Activated CD4-positive, alpha-beta T cell treated with anti-CD3 and anti-CD28 coated beads, Interleukin-2, amount 50 U/mL, for 1 hour (primary cell): ENCODE data around the gene MGST1.

Experiments
- DNase-seq: peaks from one replicate; pipeline ENCODE4 v3.0.0-alpha.2; 2020

Gene MGST1, protein sequence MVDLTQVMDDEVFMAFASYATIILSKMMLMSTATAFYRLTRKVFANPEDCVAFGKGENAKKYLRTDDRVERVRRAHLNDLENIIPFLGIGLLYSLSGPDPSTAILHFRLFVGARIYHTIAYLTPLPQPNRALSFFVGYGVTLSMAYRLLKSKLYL

DNA sequence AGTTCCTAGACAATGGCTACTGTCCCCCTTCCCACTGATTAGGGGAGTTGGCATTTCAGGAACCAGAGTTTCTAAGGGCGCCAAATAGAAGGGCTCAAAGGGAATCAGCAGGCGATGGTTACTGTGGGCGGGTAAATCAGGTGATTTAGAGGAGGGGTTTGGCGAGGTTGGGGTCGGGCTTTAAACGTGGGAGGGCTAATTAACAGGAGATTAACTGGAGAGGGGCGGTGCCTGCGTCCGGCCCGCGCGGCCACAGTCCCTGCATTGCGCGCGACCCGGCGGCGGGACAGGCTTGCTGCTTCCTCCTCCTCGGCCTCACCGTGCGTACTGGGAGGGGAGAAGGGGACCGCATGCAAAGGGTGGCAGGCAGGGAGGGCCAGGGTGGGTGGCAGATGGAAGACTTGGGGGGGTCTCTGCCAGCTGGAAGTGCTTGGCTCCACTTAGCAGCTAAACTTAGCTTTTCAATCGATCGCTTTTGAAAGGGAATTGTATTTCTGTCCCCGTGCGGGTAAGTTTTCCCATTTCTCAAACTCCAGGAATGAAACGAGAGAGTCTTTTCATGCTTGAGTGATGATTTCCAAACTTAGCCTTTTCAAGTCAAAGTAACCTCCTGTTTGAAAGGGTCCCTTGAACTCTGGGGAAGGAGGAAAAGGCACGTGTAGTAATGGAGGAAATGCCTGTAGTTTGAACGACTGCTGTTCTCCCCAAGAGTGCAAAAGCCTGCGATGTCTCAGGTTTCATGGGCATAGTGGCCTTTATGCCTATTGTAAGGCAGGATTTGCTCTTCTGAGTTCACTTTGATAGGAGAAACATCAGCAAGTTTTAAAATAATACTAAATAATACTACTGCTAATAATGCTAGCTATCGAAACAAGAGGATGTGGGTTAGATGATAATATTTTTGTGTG is at the start of gene MGST1:
TSS of gene MGST1 (plus strand) at position 255 of the 908 bp plus-strand sequence. CDS start 6,608 bp downstream, outside the sequence.
- no peak for DNase-seq

DNA sequence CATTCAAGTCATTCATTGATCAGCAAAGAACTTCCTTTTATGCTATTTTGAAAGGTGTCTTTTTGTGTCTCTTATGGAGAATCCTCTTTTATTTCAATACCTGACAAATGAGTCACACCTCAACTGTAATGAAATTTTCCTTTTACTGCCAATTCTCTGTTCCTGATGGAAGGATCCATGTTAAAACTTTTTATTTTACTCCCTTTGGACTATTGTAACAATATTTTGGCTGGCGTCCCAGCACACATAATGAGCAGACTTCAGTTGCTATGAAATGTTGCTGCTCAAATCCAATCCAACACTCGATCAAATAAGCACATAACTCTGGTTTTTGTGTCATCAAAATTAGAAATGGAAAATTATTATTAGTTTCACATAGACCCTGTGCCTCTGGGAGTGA is 48.0 kb upstream of the MGST1 start:
- no peak for DNase-seq

DNA sequence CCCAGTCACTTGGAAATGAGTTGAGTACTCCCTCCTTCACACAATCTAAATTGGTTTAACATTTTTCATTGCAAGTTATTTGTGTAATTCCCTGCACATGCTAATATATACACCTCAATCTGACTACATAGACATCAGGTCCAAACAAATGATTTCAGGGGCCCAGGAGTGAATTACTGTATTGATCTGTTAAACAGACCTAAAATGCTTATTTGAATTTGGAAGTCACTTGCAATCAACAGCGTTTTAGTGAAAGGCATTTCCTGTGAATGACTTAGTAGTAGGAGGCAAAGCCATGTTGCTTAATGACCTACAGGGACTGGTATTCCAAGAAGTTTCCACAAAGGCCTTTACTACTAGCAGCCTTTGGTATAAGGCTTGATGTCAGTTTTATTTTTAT is 47.3 kb upstream of the MGST1 start:
- DNase-seq, result no peak

DNA sequence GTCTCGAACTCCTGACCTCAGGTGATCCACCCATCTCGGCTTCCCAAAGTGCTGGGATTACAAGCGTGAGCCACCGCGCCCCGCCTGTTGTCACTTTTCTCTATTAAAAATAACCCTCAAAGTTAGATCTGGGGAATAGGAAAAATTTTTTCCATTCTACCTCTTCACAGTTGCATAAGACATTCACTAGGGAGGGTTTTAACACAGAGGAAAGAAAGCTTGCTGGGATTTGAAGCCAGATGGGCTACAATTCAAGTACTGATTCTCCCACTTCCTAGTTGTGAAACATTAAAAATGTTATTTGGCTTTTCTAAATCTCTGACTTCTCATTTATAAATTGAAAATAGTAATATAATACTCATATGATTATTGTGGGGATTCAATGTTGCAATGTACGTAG is 46.7 kb upstream of the MGST1 start:
- DNase-seq, result no peak

DNA sequence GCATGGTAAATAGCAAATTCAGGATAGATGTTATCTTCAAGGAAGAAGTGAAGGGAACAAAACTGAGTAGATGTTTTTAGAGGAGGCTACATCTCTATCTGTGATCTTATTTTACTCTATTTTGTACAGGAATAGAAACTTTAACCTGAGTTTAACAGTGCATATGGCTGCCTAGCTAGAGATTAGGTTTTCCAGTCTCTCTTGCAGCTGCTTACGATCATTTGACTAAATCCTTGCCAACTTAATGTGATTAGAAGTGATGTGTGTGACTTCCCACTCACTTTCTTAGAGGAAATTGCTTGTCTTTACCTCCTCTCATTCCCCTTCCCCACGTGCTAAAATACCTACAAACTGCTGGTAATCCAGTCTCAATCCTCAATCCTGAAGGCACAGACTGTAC is 43.5 kb upstream of the MGST1 start:
- DNase-seq, result no peak

DNA sequence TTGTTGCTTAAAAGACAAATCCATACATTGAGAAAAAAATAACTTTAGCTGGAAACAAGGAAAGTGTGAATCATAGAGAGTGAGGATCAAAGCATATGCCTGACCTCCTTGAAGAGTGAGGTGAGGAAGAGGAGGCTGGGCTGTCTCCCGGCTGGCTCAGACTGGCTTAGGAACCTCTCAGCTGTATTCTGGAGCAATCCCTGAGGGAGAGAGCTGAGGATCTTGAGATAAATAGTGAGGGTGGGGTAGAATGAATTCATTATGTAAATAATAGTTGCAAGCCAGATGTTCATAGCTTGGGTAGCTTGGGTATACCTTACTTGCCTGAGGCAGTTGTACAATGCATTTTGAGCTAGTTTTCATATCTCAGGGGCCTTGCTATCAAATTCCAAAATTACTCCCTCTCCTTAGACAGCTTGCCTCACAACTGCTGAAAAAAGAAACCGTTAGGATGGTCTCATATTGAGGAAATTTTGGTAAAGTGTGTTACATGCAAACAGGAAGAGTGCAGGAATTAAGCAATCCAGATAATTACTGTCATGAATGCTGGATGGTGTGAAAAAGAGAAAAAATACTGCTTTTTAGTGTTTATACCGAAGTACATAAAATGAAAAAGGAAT is 39.5 kb upstream of the MGST1 start:
- DNase-seq, result no peak

DNA sequence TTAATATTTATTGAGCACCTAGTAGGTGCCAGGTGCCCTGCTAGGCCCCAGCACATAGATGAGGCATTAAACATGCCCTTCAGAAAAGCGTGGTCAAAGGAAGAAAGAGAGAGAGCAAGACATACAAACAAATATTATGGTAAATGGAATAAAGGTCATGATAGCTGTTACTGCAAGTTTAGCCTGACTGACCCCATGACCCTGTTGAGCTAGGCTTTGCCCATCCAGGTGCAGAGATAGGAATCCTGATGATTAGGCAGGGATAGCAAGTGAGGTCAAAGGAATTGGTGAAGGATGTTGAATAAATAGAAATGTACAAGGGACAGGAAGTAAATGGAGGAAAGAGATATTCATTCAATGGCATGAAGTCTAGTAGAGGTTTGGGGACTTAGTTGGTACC is 36.5 kb upstream of the MGST1 start:
- no peak for DNase-seq

DNA sequence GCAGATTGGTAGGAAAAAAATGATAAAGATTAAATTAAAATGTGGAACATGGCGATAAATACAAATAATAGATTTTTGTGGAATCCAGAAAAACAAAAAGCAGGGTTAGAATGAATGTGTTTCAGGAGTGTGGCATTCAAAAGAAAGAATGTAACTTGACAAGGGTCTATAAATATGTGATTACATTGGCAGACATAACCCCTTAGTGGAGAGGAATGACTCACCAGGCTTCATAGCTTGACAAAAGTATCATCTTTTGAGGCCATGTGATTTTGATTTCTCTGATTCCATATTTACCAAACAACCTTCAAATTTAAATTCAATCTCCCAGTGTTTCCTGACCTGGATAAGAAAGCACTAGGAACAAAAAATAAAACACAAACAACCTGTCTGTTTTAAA is 24.4 kb upstream of the MGST1 start:
- no peak for DNase-seq

DNA sequence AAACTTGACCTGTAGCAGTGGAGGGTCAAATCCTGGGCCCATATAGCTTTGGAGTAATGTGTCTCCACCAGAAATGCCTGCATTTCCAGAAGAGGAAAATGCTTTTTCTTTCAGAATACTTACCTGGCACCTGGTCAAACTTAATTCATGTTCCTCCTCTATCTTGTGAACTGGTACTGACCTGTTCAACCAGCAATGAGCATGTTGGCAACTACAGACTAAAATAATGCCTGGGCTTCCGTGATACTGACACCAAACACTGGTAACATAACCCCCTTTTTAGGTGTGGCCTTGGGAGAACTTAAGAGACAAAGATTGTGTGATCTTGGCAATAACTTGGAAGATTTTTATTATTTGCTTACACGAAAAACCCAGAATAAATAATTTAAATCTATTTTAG is 23.8 kb upstream of the MGST1 start:
- no peak for DNase-seq

DNA sequence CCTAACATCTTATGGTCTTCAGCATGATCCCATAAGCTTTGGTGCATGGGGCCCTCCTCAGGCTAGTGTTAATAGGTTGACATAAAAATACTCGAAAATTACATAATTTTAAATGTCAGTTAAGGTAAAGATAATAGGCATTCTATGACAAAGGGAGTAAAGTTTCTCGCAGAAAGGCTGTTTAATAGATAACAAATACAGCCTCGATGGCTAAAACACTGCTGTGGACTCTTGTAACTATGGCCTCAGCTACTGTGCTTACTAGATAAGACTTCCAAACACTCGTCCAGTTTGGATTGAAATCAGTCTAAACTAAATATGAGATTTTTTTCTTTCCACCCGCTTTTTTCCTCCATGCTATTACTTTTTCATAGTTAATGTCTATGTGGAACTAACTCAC is 23.2 kb upstream of the MGST1 start:
- DNase-seq, result no peak

DNA sequence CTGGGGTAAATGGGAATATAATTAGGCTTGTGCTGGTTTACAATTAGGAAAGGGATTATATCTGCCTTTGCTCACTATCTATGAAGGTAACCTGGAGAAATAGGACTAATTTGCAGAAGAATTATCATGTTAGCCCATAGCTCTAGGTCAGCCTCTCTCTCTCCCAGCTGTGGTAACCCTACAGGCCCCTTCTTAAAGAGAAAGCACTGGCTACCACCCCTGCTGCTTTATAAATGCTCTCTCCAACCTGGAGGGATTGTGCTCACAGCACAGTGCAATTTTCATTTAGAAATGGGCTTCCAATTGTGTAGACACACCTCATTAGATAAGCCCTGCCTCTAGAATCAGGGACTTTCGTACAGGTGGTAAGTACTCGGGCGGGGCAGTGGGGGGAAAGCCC is 22.7 kb upstream of the MGST1 start:
- DNase-seq, result no peak

DNA sequence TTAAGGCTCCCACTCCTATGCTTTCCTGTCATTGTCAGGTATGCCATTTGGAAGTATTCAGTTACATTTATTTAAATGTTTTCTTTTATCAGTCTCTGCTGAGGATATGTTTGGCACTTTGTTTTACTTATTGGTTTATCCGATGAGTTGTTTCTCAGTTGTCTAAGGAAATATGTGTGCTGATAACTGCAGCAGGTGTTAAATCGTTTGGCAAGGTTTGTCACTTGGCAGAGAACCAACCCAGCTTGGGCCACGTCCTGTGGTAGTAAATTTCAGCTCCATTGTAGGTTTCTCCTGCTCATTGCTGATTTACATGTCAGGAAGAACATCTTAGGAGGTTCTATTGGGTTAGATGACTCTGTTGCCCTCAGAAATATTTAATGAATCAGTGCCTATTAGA is 22.0 kb upstream of the MGST1 start:
- no peak for DNase-seq

DNA sequence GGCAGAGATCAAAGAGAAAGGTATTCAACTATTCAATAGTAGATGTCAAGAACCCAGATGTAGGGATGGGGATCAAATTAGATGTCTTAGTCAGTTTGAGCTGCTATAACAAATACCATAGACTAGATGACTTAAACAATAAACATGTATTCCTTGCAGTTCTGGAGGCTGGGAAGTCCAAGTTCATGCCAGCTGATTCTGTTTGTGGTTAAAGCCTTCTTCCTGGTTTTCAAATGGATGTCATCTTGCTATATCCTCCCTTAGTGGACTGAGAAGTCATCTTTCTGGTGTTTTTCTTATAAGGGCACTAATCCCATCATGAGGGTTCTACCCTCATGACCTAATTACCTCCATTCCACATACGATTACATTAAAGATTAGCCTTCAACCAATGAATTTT is 19.5 kb upstream of the MGST1 start:
- DNase-seq, result no peak

DNA sequence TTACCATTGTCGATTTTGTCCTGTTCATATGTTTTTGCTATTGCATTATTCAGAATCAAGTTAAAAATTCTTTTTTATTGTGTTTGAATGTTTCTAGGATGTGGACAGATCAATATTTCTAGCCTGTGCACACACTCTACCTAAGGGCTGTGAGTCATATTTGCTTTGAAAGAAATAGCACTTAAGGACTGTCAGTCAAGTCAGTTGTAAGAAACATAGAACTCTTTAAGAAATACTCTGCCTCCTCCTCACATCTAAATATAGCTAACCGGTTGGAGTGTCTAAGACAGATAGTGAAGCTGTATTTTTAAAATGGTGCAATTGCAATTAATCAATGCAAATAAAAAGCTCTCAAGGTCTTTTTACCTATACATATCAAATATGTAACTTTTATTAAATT is 17.9 kb upstream of the MGST1 start:
- no peak for DNase-seq

DNA sequence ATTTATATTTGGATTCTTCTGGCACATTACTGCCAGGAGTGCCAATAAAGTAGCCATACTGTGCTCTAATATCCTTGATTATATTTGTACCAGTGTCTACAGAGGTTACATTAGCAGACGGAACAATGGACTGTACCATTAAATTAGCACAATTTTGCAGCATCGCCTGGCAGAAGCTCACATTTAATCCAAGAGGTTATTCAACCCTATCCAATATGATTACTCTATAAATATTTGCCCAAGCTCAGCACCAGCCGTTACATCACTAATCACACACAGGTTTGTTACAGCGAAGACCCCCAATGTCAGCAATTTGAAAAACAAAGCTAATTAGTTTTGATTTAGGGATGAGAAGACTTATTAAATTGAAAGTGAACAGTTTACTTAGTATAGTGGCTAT is 16.9 kb upstream of the MGST1 start:
- no peak for DNase-seq

DNA sequence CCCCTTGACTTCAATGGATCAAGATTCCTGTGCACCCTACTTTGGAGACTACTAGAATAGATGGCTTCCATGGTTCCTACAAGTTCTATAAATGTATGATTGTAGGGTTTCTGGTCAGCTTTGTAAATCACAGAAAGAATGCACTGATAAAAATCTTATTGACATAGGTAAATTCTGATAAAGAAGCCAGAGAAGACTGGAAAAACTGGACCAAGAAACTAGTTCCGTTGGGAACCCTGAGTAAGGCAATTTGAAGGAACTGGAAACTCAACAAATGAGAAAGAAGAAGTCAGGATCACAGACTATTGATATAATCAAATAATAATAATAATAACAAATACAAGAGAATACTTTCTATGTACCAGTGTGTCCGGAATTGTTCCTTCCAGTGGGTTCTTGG is 15.4 kb upstream of the MGST1 start:
- no peak for DNase-seq

DNA sequence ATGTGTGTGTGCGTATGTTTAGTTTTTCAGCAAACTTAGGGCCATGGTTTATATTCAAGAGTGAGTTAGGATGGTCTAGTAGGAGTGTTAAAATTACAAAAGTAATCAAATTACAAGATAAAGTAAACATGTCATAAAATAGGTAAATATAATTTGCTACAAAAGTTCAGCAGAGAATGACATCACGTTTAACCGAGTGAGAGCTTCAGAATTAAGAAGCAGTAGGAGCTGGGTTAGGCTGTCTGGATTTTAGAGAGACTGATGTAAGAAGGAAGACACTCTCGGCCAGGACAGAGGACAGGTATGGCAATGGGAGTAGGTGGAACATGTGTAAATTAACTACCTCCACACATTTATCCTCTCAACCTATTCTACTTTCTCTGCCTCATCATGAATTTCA is 11.6 kb upstream of the MGST1 start:
- no peak for DNase-seq

DNA sequence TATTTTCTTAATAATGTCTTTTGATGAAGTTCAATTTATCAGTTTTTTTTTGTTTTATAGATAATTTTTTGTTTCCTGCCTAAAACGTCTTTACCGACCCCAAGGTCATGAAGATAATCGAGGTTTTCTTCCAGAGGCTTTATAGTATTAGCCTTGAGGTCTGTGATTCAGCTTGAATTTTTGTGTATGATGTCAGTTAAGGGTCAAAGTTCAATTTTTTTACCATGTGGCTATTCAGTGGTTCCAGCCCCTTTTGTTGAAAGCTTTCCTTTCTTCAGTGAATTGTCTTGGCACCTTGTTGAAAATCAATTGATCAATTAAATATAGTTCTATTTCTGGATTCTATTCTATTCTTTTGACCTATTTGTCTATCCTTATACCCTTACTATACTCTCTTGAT is 3.2 kb upstream of the MGST1 start:
- no peak for DNase-seq

DNA sequence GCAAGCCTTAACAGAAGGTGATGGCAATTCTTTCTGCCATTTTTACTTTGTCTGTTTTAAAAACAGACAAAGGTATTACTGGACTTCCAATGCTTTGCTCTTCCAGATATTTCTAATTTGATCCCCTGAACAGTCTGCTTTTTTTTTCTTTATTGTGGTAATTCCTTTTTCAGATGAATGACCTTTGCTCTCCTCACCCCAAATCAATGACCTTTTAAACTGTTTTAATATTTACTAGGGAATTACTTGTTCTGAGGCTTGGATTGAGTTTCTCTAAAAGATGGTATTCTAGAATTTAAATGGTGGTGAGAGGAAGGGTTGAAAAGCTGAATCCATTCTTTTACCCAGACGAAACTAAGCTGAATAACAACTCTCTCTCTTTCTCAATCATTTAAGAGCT is 2.3 kb upstream of the MGST1 start:
- no peak for DNase-seq

DNA sequence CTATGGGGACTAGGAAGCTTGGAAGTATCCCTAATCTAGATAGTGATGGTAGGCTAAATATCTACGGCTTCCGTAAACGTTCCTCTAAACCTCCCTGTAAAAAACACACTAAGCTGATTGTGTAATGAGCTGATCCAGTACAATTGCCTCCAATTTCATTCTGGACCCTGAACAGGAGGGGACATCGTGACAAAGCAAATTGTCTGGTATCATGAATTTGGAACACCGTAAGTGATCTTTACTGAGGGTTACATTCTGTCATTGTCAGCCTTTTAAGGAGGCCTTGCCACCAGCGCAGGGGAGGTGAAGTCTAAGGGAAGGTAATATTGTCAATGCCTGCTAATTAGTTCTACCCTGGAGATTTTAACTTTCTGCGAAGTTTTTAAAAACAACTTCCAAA is 487 bp upstream of the MGST1 start:
- no peak for DNase-seq

DNA sequence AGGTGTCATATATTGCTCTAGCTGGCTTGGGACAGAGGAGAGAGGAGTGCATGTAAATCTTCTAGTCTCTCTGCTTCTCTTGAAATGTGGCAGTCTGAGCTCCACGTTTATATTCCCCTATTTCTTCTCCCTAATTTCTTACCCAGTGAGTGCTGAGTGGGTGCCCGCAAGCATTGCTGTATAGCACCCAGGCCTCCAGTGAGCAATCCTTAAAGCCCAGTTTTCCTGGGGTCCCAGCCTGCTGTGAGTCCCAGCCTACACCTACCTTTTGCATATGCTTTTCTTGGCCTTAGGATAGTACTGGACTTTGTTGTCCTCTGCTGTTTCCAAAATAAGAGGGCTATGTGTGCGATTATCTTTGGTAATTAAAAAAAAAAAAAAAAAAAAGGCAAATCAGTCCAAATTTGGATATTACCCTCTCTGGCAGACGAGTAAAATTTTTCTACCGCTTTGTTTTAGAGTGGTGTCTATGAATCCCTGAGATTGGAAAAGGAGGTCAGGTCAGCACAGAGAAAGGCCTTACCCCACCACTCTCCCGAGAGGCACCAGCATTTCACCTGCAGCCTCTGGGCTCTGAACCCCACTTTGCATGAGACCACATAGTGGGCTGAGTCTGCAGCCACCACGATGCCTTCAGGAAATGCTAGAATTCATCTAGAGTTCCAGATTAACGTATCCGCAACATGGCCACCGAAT is 1.1 kb downstream of the MGST1 start:
- DNase-seq, result no peak

DNA sequence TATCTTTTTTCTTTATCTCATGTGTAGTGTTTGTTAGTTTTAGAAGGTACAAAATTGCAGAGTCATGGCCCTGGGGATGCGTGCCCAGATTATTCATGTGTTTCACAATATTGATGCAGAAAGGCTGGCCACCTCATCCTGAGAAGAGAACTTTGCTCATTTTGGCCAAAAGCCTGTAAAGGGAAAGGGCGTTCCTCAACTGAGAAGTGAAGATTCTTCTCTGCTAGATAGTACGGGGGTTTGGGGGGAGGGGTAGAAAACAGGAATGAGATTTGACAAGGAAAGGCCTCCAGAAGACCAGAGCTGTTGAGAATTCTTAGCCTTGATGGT is 1.7 kb downstream of the MGST1 start:
- DNase-seq, result no peak

DNA sequence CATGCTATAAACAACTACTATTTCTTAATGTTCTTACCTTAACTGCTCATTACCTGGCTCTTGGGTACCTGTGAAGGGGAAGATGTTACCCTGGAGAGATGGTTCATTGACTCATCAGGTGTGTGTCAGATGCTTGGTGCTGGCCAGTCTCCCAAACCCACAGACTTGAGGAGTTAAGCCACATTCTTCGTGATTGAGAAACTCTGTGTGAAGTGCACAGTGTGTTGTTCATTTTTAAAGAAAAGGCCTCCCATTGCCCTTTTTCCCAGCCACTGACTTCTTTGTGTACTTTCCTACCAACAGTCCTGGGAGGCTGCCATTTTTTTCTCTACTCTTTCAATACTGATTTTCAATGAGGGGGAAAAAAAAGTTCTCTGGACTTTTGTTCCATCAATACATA is 3.2 kb downstream of the MGST1 start:
- no peak for DNase-seq

DNA sequence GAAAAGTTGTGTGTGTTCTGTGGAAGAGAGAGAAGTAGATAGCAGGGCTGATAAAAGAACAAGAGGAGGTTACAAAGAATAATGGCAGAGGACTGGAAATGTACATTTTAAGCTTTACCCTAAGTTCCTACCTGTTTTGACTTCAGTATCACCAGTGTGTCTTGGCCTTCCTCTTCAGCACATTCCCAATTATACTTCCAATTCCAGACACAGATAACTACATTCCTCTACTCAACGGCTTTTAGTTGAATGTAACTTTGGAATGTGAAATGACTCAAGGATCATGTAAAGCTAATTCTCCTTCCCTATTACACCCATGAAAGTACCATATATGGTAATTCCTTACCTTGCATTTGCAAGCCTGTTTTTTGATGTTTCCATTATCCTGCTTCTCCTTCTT is 5.0 kb downstream of the MGST1 start:
- DNase-seq, result no peak
